AG10803 (cell line): ENCODE measurements around the gene RTL9.
"Not testable (repeated sequence)": the region's sequence is repeated elsewhere in the genome, so short reads cannot be mapped to it uniquely, and the experiment has no call there.

Experiments
- DNase-seq: peaks from one replicate; pipeline ENCODE4 v3.0.0; 2010; ENCODE audit warnings: low read depth
- H3K4me3 ChIP-seq: 2 replicates; pipeline ENCODE4 v1.5.1; 2011; ENCODE audit warnings: mild to moderate bottlenecking, low read length, control low read depth
- TF ChIP-seq, protein P1 (sequence below): conservative IDR thresholded peaks from 2 replicates; pipeline ENCODE4 v1.5.1; 2011; ENCODE audit warnings: mild to moderate bottlenecking, low read length, control low read depth, inconsistent platforms

The RTL9 gene

GRCh38 chrX:110322603-110323002, 36.0 kb upstream of the RTL9 start:
- no peak overlapping the region for H3K4me3 ChIP-seq
- TF ChIP-seq, protein P1, sequence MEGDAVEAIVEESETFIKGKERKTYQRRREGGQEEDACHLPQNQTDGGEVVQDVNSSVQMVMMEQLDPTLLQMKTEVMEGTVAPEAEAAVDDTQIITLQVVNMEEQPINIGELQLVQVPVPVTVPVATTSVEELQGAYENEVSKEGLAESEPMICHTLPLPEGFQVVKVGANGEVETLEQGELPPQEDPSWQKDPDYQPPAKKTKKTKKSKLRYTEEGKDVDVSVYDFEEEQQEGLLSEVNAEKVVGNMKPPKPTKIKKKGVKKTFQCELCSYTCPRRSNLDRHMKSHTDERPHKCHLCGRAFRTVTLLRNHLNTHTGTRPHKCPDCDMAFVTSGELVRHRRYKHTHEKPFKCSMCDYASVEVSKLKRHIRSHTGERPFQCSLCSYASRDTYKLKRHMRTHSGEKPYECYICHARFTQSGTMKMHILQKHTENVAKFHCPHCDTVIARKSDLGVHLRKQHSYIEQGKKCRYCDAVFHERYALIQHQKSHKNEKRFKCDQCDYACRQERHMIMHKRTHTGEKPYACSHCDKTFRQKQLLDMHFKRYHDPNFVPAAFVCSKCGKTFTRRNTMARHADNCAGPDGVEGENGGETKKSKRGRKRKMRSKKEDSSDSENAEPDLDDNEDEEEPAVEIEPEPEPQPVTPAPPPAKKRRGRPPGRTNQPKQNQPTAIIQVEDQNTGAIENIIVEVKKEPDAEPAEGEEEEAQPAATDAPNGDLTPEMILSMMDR = no peak
- DNase-seq = peak; percentile 40

DNA sequence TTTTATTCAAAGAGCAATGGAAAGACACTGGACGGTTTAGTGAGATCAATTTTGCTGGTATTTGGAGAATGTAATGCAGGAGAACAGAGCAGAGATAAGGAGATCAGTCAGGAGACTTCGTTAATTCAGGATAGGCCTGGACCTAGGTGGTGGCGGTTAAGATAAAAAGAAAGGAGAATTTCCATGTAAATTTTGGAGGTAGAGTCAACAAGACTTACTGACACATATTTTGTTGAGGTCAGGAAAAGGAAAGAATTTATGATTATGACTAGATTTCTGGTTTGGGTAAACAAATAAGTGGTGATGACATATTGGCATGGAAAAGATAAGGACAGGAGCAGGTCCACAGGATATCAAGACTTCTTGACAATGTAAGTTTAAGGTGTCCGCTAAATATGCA, 31.9 kb upstream of the RTL9 start:
- no peak for DNase-seq
- TF ChIP-seq, protein P1 = no peak
- H3K4me3 ChIP-seq = no peak overlapping the region

DNA sequence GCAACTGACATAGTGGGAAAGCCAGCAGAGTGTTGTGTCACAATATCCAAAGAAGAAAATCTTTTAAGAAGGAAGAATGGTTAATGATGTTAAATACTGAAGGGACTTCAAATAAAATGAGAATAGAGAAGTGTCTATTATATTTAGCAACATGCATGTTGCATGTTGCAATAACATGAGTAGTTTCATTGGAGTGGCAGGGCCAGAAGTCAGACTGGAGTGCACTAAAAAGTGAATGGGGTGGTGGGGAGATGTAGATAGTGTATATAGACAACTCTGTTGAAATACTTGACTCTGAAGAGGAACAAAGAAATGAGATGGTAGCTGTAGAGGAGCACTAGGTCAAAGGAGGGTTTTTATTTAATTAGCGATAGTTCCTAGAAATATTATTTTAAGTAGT, 31.3 kb upstream of the RTL9 start:
- no peak overlapping the region for H3K4me3 ChIP-seq
- DNase-seq = no peak
- TF ChIP-seq, protein P1 = no peak

DNA sequence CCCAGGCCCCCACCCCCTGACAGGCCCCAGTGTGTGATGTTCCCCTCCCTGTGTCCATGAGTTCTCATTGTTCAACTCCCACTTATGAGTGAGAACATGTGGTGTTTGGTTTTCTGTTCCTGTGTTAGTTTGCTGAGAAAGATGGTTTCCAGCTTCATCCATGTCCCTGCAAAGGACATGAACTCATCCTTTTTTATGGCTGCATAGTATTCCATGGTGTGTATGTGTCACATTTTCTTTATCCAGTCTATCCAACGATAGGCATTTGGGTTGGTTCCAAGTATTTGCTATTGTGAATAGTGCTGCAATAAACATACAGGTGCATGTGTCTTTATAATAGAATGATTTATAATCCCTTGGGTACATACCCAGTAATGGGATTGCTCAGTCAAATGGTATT, 30.0 kb upstream of the RTL9 start:
- DNase-seq, H3K4me3 ChIP-seq: not testable (repeated sequence)

- H3K4me3 ChIP-seq = no peak overlapping the region
- TF ChIP-seq, protein P1 = no peak
Measured at GRCh38 chrX:110331444-110332030, 27.1 kb upstream of the RTL9 start.

GRCh38 chrX:110333458-110333857, 25.2 kb upstream of the RTL9 start:
- not testable (repeated sequence) for H3K4me3 ChIP-seq, DNase-seq

More at GRCh38 chrX:110331444-110332030, 27.1 kb upstream of the RTL9 start:
- DNase-seq = no peak

GRCh38 chrX:110338935-110339334, 19.7 kb upstream of the RTL9 start:
- no peak overlapping the region for H3K4me3 ChIP-seq
- TF ChIP-seq, protein P1 = no peak
- no peak for DNase-seq

GRCh38 chrX:110341189-110342035, 17.2 kb upstream of the RTL9 start:
- H3K4me3 ChIP-seq = no peak overlapping the region
- TF ChIP-seq, protein P1 = no peak
- peak; percentile 91 for DNase-seq
